Neural cell (in vitro differentiated cells): Measurements from ENCODE around the gene APOL6.

ENCODE experiments used
- EP300 ChIP-seq: fragments of 450-650 bp; conservative IDR thresholded peaks from 2 replicates; pipeline ENCODE4 v1.6.1; 2014; ENCODE audit warnings: antibody characterized with exemption, mild to moderate bottlenecking, moderate library complexity; ENCODE audit not compliant: poor library complexity, severe bottlenecking
- EZH2 ChIP-seq: fragments of 200-600, 300-800 bp; shearing (Covaris generic), sonication (generic); IDR thresholded peaks from 2 replicates; pipeline ENCODE4 v1.6.1; 2014; ENCODE audit warnings: antibody characterized with exemption, low read length, borderline replicate concordance, mild to moderate bottlenecking; ENCODE audit not compliant: insufficient read depth, poor library complexity, severe bottlenecking
- MXI1 ChIP-seq: fragments of 450-650 bp; conservative IDR thresholded peaks from 2 replicates; pipeline ENCODE4 v1.6.1; 2014; ENCODE audit warnings: antibody characterized with exemption, mild to moderate bottlenecking; ENCODE audit not compliant: poor library complexity, severe bottlenecking
- POLR2AphosphoS5 ChIP-seq: IDR thresholded peaks from 2 replicates; pipeline ENCODE4 v1.6.1; 2012
- SMC3 ChIP-seq: fragments of 450-650 bp; conservative IDR thresholded peaks from 2 replicates; pipeline ENCODE4 v1.6.1; 2014; ENCODE audit warnings: antibody characterized with exemption, mild to moderate bottlenecking, moderate library complexity; ENCODE audit not compliant: poor library complexity
- TAF1 ChIP-seq: IDR thresholded peaks from 2 replicates; pipeline ENCODE4 v1.6.1; 2012; ENCODE audit warnings: low read depth
- TF ChIP-seq, protein P1 (sequence below): fragments of 450-650 bp; IDR thresholded peaks from 2 replicates; pipeline ENCODE4 v1.5.1; 2014; ENCODE audit warnings: antibody characterized with exemption, mild to moderate bottlenecking, moderate library complexity; ENCODE audit not compliant: poor library complexity, severe bottlenecking

DNA sequence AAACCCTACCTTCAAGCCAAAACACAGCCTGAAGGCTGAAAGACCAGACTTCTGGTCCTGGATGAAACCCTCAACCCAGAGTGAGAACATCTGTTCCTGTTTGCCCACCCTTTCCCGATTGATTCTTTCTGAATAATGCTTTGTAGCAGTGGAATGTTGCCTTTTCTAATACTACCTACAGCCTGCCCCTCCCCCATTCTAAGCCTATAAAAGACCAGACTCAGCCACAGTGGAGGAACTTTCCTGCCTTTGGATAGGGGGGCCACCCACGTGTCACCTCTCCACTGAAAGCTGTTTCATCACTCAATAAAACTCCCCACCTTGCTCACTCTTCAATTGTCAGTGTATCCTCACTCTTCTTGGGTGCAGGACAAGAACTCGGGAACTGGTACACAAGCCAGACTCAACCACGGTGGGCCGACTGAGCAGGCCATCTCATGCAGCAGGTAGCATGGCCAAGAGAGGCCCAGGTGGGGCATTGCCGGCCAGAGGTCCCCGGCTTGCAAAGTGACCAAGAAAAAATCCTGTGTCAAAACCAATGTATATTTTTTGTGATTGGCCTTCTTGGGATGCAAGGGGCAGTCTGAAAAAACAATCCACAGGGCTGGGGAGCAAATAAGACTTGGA lies 6.6 kb upstream of the APOL6 start:
- TF ChIP-seq, protein P1, sequence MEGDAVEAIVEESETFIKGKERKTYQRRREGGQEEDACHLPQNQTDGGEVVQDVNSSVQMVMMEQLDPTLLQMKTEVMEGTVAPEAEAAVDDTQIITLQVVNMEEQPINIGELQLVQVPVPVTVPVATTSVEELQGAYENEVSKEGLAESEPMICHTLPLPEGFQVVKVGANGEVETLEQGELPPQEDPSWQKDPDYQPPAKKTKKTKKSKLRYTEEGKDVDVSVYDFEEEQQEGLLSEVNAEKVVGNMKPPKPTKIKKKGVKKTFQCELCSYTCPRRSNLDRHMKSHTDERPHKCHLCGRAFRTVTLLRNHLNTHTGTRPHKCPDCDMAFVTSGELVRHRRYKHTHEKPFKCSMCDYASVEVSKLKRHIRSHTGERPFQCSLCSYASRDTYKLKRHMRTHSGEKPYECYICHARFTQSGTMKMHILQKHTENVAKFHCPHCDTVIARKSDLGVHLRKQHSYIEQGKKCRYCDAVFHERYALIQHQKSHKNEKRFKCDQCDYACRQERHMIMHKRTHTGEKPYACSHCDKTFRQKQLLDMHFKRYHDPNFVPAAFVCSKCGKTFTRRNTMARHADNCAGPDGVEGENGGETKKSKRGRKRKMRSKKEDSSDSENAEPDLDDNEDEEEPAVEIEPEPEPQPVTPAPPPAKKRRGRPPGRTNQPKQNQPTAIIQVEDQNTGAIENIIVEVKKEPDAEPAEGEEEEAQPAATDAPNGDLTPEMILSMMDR: no peak
- no peak for TF ChIP-seq EP300
- no peak for TF ChIP-seq POLR2AphosphoS5
- TF ChIP-seq MXI1: no peak
- TF ChIP-seq EZH2: no peak
- no peak for TF ChIP-seq TAF1
- no peak for TF ChIP-seq SMC3
